DOHH2 (cell line): Measurements from ENCODE around the gene KRTAP10-10.

Experiments
- EZH2phosphoT487 ChIP-seq: fragments of 200-600 bp; sonication (generic); IDR thresholded peaks from 2 replicates; pipeline ENCODE4 v1.6.1; 2017; ENCODE audit warnings: borderline replicate concordance, mild to moderate bottlenecking, antibody characterized with exemption, low read length, moderate library complexity, mixed read lengths
- TF ChIP-seq, protein P1 (sequence below): fragments of 200-600 bp; sonication (generic); IDR thresholded peaks from one replicate; pipeline ENCODE4 v1.5.1; 2014; ENCODE audit warnings: antibody characterized with exemption, mild to moderate bottlenecking, low read depth, low read length; ENCODE audit not compliant: poor library complexity, severe bottlenecking

DNA sequence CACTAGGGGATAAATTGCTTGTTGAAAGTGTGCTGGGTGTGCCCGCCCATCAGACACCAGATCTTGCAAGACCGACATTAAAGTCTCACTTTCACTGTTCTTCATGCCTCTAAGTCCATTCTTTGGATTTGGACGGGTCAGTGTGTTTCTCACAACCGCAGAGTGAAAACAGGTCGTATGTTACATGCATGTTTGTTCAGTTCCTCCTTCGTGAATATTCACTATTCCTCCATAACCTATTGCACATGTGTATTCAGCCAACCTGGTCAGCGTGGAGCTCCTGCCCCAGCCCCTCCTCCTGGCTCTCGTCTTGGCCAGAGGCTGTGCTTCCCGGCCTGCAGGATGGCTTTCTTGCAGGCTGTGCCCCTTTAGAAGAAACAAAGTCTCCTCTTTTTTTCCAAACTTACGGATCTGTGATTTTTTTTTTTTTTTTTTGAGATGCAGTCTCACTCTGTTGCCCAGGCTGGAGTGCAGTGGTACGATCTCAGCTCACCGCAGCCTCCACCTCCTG is 42.7 kb upstream of the KRTAP10-10 start:
- TF ChIP-seq, protein P1, sequence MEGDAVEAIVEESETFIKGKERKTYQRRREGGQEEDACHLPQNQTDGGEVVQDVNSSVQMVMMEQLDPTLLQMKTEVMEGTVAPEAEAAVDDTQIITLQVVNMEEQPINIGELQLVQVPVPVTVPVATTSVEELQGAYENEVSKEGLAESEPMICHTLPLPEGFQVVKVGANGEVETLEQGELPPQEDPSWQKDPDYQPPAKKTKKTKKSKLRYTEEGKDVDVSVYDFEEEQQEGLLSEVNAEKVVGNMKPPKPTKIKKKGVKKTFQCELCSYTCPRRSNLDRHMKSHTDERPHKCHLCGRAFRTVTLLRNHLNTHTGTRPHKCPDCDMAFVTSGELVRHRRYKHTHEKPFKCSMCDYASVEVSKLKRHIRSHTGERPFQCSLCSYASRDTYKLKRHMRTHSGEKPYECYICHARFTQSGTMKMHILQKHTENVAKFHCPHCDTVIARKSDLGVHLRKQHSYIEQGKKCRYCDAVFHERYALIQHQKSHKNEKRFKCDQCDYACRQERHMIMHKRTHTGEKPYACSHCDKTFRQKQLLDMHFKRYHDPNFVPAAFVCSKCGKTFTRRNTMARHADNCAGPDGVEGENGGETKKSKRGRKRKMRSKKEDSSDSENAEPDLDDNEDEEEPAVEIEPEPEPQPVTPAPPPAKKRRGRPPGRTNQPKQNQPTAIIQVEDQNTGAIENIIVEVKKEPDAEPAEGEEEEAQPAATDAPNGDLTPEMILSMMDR = no peak
- no peak for TF ChIP-seq EZH2phosphoT487
